Measurements from ENCODE around the gene ADAM15. TPM values are rescaled to one million over a fixed set of nuclear protein-coding genes. Genes with fewer than 3 reads are reported as not detected.

Gene ADAM15
- polyA plus RNA-seq, 4 donors, result 37.6 to 53.1 (median 46.2) TPM

DNA sequence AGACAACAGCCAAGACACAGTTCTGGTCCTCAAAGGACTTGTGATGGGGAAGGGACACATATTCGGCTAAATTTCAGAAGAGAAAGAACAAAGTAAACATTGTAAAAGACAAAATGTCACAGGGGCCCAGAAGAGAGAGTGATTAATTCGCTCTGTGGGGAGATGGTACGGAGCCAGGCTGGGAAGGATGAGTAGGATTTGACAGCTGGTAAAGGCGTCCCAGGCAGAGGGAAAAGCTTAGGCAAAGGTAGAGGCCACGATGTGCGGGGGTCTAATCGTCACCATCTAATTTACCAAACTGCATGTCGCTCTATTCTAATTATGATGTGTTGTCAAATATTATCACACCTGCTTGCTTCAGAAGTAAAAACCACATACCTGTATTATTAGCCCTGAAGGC is 59.3 kb downstream of the ADAM15 start:
- DNase-seq (ENCODE audit: low read depth in 4 of 4, low spot score in 3 of 4), result no peak

DNA sequence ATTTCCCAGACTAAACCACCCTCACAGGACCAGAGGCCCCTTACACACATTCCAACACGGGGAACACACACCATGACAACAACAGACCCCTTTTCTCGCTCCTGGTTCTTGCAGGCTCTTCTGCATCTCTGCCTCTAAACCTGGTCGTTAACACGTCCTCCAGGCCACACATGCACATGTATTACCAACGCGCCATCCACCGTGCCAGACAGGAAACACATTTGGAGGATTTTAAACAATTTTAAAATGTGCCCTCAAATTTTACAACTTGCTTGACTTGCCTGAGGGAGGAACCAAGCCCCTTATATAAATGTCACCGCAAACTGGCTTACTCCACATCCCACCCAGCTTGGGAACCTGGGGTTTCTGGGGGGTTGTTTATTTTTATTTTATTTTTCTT is 59.7 kb downstream of the ADAM15 start:
- no peak for DNase-seq (ENCODE audit: low read depth in 4 of 4, low spot score in 3 of 4)

Other genes with a start within 250 kb of the ADAM15 start
- gene KCNN3, start 181.0 kb upstream of the ADAM15 start, polyA plus RNA-seq (ENCODE audit: insufficient read length in 4 of 4), result 1 to 10 TPM; 2.3 to 6.3 (median 2.8) TPM
- 10 to 100 TPM; 25.2 to 40.1 (median 35.4) TPM for gene PMVK, start 114.6 kb upstream of the ADAM15 start, polyA plus RNA-seq (ENCODE audit: insufficient read length in 4 of 4)
- 10 to 100 TPM; 66.2 to 76.1 (median 71.1) TPM for gene PBXIP1, start 95.2 kb upstream of the ADAM15 start, polyA plus RNA-seq (ENCODE audit: insufficient read length in 4 of 4)
- gene PYGO2, start 89.5 kb upstream of the ADAM15 start, polyA plus RNA-seq (ENCODE audit: insufficient read length in 4 of 4), result 10 to 100 TPM; 36.8 to 49.7 (median 44.9) TPM
- gene SHC1, start 80.6 kb upstream of the ADAM15 start, polyA plus RNA-seq (ENCODE audit: insufficient read length in 4 of 4), result 100 to 1,000 TPM in 1 of 4 donors, 10 to 100 TPM in 3; 79.2 to 119 (median 88.0) TPM
- gene CKS1B, start 76.6 kb upstream of the ADAM15 start, polyA plus RNA-seq (ENCODE audit: insufficient read length in 4 of 4), result 100 to 1,000 TPM in 1 of 4 donors, 10 to 100 TPM in 3; 89.2 to 104 (median 94.2) TPM
- gene FLAD1, start 68.0 kb upstream of the ADAM15 start, polyA plus RNA-seq (ENCODE audit: insufficient read length in 4 of 4), result 10 to 100 TPM; 20.4 to 39.1 (median 28.9) TPM
- under 1 TPM in 3 of 4 donors, not detected in 1; 0.30 to 0.73 (median 0.50) TPM for gene LENEP, start 57.7 kb upstream of the ADAM15 start, polyA plus RNA-seq (ENCODE audit: insufficient read length in 4 of 4)
- 10 to 100 TPM in 3 of 4 donors, 1 to 10 TPM in 1; 3.8 to 19.1 (median 12.4) TPM for gene ZBTB7B, start 48.5 kb upstream of the ADAM15 start, polyA plus RNA-seq (ENCODE audit: insufficient read length in 4 of 4)
- 1 to 10 TPM in 3 of 4 donors, under 1 TPM in 1; 0.78 to 2.7 (median 1.5) TPM for gene DCST2, start 17.5 kb upstream of the ADAM15 start, polyA plus RNA-seq (ENCODE audit: insufficient read length in 4 of 4)
- under 1 TPM; 0.21 to 0.41 (median 0.29) TPM for gene DCST1, start 17.5 kb upstream of the ADAM15 start, polyA plus RNA-seq (ENCODE audit: insufficient read length in 4 of 4)
- gene EFNA4, start 12.4 kb downstream of the ADAM15 start, polyA plus RNA-seq (ENCODE audit: insufficient read length in 4 of 4), result 10 to 100 TPM; 19.2 to 24.8 (median 19.5) TPM
- 1 to 10 TPM; 5.7 to 7.8 (median 6.3) TPM for gene EFNA3, start 27.5 kb downstream of the ADAM15 start, polyA plus RNA-seq (ENCODE audit: insufficient read length in 4 of 4)
- gene EFNA1, start 76.6 kb downstream of the ADAM15 start, polyA plus RNA-seq (ENCODE audit: insufficient read length in 4 of 4), result 10 to 100 TPM; 23.7 to 69.5 (median 63.0) TPM
- gene SLC50A1, start 84.5 kb downstream of the ADAM15 start, polyA plus RNA-seq (ENCODE audit: insufficient read length in 4 of 4), result 10 to 100 TPM; 39.6 to 66.6 (median 54.3) TPM
- gene DPM3, start 89.2 kb downstream of the ADAM15 start, polyA plus RNA-seq (ENCODE audit: insufficient read length in 4 of 4), result 10 to 100 TPM; 29.4 to 49.8 (median 31.4) TPM
- gene KRTCAP2, start 122.0 kb downstream of the ADAM15 start, polyA plus RNA-seq (ENCODE audit: insufficient read length in 4 of 4), result 100 to 1,000 TPM; 139 to 182 (median 152) TPM
- gene TRIM46, start 122.5 kb downstream of the ADAM15 start, polyA plus RNA-seq (ENCODE audit: insufficient read length in 4 of 4), result 1 to 10 TPM; 2.4 to 6.3 (median 3.2) TPM
- gene THBS3, start 156.6 kb downstream of the ADAM15 start, polyA plus RNA-seq (ENCODE audit: insufficient read length in 4 of 4), result 10 to 100 TPM; 27.7 to 52.9 (median 46.5) TPM
- 10 to 100 TPM; 26.6 to 49.9 (median 39.6) TPM for gene MTX1, start 157.4 kb downstream of the ADAM15 start, polyA plus RNA-seq (ENCODE audit: insufficient read length in 4 of 4)
- 10 to 100 TPM; 20.0 to 32.8 (median 24.2) TPM for gene ENTREP3, start 204.2 kb downstream of the ADAM15 start, polyA plus RNA-seq (ENCODE audit: insufficient read length in 4 of 4)
- 10 to 100 TPM; 45.9 to 72.1 (median 58.9) TPM for gene SCAMP3, start 211.0 kb downstream of the ADAM15 start, polyA plus RNA-seq (ENCODE audit: insufficient read length in 4 of 4)
- gene CLK2, start 222.2 kb downstream of the ADAM15 start, polyA plus RNA-seq (ENCODE audit: insufficient read length in 4 of 4), result 10 to 100 TPM; 70.1 to 93.6 (median 74.8) TPM
- 10 to 100 TPM in 2 of 4 donors, 1 to 10 TPM in 2; 8.4 to 11.9 (median 10.1) TPM for gene HCN3, start 226.1 kb downstream of the ADAM15 start, polyA plus RNA-seq (ENCODE audit: insufficient read length in 4 of 4)